ENCODE data around the gene KCNMB1.

KCNMB1 gene

DNA sequence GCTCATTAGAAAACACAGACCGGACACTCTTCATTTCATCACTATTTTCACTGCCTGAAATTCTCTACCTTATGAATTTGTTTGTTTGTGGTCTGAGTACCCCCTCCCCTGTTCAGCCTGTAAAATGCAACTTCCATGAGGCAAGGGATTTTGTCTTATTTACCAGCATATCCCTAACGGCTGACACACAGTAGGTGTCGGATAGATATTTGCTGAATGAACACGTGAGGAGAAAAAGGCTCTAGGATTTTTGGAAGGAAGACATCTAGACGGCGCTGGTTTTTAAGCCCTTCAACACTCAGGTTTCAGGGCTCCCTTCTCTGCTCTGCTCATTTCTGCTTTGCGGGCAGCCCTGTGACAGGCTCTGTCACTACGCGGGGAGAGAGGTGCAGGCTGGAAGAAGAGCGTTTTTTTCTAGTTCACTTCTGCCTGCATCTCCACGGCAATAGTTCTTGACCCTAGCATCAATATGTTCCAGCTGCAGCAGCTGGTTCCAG is 41.0 kb downstream of the KCNMB1 start:
- no peak overlapping the region for H3K4me3 ChIP-seq (ENCODE audit: low read depth, low read length)
- DNase-seq (ENCODE audit: low read depth) = no peak
- TF ChIP-seq, protein P1, sequence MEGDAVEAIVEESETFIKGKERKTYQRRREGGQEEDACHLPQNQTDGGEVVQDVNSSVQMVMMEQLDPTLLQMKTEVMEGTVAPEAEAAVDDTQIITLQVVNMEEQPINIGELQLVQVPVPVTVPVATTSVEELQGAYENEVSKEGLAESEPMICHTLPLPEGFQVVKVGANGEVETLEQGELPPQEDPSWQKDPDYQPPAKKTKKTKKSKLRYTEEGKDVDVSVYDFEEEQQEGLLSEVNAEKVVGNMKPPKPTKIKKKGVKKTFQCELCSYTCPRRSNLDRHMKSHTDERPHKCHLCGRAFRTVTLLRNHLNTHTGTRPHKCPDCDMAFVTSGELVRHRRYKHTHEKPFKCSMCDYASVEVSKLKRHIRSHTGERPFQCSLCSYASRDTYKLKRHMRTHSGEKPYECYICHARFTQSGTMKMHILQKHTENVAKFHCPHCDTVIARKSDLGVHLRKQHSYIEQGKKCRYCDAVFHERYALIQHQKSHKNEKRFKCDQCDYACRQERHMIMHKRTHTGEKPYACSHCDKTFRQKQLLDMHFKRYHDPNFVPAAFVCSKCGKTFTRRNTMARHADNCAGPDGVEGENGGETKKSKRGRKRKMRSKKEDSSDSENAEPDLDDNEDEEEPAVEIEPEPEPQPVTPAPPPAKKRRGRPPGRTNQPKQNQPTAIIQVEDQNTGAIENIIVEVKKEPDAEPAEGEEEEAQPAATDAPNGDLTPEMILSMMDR (IDR thresholded peaks at IDR 0.05; ENCODE audit: low read depth, low read length, missing control alignments) = no peak

GRCh38 chr5:170347022-170347567 is 42.1 kb downstream of the KCNMB1 start:
- no peak for DNase-seq (ENCODE audit: low read depth)
- no peak overlapping the region for H3K4me3 ChIP-seq (ENCODE audit: low read depth, low read length)
- TF ChIP-seq, protein P1 (IDR thresholded peaks at IDR 0.05; ENCODE audit: low read depth, low read length, missing control alignments) = no peak

DNA sequence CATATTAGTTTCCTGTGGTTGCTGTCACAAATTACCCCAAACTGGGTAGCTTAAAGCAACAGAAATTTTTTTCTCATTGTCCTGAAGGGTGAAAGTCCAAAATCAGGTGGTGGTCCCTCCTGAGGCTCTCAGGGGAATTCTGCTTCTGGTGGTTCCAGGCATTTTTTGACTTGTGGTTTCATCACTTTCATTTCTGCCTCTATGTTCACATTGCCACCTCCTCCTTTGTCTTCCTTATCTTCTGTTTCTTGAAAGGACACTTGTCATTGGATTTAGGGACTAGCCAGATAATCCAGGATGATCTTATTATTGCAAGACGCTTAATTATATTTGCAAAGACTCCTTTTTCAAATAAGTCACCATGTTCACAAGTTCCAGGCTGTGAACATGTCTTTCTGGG is 43.2 kb downstream of the KCNMB1 start:
- DNase-seq (ENCODE audit: low read depth) = no peak
- H3K4me3 ChIP-seq (ENCODE audit: low read depth, low read length) = no peak overlapping the region
- TF ChIP-seq, protein P1 (IDR thresholded peaks at IDR 0.05; ENCODE audit: low read depth, low read length, missing control alignments) = no peak

DNA sequence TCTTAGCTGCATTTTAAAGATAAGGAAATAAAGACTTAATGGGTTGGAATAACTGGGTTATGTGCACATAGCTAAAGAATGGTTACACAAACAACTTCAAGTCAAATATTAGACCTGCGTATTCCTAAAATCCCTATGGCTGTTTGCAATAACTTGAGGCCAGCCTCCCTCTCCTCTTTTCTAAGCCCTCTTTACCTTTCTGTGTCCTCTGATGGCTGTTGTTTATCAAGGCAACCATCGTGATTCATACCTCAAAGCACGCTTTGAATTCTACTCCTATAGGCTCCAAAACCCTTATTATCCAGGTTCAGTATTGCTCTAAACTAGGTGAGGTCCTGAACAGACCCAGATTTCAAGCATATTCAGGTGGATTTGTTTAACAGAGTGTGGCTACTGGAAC is 46.0 kb downstream of the KCNMB1 start:
- no peak overlapping the region for H3K4me3 ChIP-seq (ENCODE audit: low read depth, low read length)
- TF ChIP-seq, protein P1 (IDR thresholded peaks at IDR 0.05; ENCODE audit: low read depth, low read length, missing control alignments) = no peak
- DNase-seq (ENCODE audit: low read depth) = no peak

DNA sequence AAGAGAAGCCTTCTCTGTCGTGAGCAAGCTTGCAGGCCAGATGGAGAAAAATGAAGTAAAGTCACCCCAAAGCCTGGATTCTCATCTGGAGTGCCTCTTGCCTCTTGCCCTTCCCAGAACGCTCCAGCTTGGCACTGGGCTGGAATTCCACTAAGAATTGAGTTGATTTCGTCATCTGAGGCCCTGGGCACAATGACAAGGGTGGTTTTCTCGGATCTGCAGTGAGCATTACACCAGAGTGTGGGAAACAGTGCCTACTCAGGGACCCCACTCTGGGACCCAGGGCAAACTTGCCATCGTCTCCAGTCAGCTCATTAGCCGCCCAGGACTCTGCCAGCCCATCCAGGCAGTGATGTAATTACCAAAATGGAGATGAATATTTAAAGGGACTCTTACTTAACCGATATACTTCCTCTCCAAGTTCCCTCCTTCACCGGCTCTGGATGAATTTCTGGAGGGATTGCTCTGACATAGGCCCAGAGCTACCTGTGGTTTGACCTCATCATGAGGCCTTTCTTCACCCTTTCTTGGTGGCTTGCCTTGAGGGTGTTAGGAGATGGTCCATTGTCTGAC is 46.9 kb downstream of the KCNMB1 start:
- TF ChIP-seq, protein P1 (IDR thresholded peaks at IDR 0.05; ENCODE audit: low read depth, low read length, missing control alignments) = no peak
- DNase-seq (ENCODE audit: low read depth) = no peak

DNA sequence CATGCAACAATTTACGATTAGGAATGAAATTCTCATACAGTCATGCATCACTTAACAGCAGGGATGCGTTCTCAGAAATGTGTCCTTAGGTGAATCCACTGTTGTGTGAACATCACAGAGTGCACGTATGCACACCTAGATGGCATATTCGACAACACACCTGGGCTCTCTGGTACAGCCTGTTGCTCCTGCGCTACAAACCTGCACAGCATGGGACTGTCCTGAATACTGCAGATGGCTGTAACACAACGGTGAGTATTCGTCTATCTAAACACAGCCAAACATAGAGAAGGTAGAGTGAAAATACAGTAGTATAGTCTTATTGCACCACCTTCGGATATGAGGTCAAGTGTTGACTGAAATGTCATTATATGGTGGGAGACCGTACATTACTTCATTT is 47.6 kb downstream of the KCNMB1 start:
- no peak for DNase-seq (ENCODE audit: low read depth)
- TF ChIP-seq, protein P1 (IDR thresholded peaks at IDR 0.05; ENCODE audit: low read depth, low read length, missing control alignments) = no peak
- H3K4me3 ChIP-seq (ENCODE audit: low read depth, low read length) = no peak overlapping the region

More for the DNA sequence above, 46.9 kb downstream of the KCNMB1 start:
- H3K4me3 ChIP-seq (ENCODE audit: low read depth, low read length) = no peak overlapping the region

GRCh38 chr5:170339780-170340167 is 49.4 kb downstream of the KCNMB1 start:
- no peak overlapping the region for H3K4me3 ChIP-seq (ENCODE audit: low read depth, low read length)
- DNase-seq (ENCODE audit: low read depth) = no peak
- TF ChIP-seq, protein P1 (IDR thresholded peaks at IDR 0.05; ENCODE audit: low read depth, low read length, missing control alignments) = no peak
